ENCODE measurements around the gene ATP5F1E. TPM values are rescaled to one million over a fixed set of nuclear protein-coding genes. Genes with fewer than 3 reads are reported as not detected.

Gene ATP5F1E
- total RNA-seq, 1 experiment from 2014 or later: 84.8 TPM

GRCh38 chr20:58987790-58988564 lies 44.2 kb downstream of the ATP5F1E start:
- BruUV-seq (replicated peaks): no TSS peak
- Histone ChIP-seq H3K4me2 (no peak overlapping the region), H2AFZ (no peak overlapping the region), H3K79me2 (ENCODE audit: low read depth) (peaks cover 36% of the 10 kb centered on the region), H3K27ac (no peak overlapping the region), H3K4me3 (no peak overlapping the region), H3K9me2 (ENCODE audit: insufficient read depth) (no peaks in the 10 kb centered on the region), H3K27me3 (ENCODE audit: insufficient read depth, low read depth) (no peaks in the 10 kb centered on the region), H3K36me3 (ENCODE audit: low read depth) (peaks cover 55% of the 10 kb centered on the region), H3K9me3 (ENCODE audit: insufficient read depth, low read depth) (no peaks in the 10 kb centered on the region), H4K20me1 (ENCODE audit: insufficient read depth) (peaks cover 34% of the 10 kb centered on the region), H3F3A (ENCODE audit: insufficient read depth, low read depth) (peaks cover 17% of the 10 kb centered on the region), H3K4me1 (replicated peaks; ENCODE audit: insufficient read depth) (no peaks in the 10 kb centered on the region; the same call in 1 of the 2 replicates)
- CTCF ChIA-PET: no interaction called here
- no peak for TF ChIP-seq EZH2 (IDR thresholded peaks at IDR 0.05; ENCODE audit: low read depth)
- TF ChIP-seq, protein P1, sequence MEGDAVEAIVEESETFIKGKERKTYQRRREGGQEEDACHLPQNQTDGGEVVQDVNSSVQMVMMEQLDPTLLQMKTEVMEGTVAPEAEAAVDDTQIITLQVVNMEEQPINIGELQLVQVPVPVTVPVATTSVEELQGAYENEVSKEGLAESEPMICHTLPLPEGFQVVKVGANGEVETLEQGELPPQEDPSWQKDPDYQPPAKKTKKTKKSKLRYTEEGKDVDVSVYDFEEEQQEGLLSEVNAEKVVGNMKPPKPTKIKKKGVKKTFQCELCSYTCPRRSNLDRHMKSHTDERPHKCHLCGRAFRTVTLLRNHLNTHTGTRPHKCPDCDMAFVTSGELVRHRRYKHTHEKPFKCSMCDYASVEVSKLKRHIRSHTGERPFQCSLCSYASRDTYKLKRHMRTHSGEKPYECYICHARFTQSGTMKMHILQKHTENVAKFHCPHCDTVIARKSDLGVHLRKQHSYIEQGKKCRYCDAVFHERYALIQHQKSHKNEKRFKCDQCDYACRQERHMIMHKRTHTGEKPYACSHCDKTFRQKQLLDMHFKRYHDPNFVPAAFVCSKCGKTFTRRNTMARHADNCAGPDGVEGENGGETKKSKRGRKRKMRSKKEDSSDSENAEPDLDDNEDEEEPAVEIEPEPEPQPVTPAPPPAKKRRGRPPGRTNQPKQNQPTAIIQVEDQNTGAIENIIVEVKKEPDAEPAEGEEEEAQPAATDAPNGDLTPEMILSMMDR (conservative IDR thresholded peaks at IDR 0.05): no peak
- intact Hi-C loops (cut with micrococcal nuclease; ENCODE audit: unreplicated experiment): no loop called here
- no peak for DNase-seq
- POLR2A ChIA-PET (ENCODE audit: unreplicated experiment): no interaction called here

DNA sequence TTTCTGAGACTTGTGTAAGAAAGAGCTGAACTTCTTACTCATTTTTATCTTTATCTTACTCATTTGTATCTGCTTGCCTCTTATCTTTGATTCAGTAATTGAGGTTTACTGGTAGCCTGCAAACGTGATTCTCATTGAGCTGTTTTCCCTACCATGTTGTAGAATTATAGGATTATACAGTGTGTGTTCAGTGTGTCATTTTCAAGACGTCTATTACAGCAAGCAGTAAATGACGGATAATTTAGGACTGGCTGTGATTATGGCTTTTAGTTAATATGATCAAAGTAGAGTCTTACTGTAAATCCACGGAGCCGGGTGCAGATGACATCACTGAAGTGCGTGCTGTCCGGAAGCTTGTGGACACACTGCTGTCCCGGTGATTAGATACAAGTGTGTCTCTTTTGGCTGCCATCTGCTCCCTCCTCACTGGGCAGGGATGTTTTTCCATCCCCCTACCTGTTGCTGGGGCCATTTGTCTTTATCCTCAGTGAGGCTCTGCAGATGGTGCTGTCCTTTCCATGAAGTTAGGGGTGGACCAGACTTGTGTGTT lies 45.1 kb downstream of the ATP5F1E start:
- Histone ChIP-seq H3K4me1 (replicated peaks; ENCODE audit: insufficient read depth) (peaks cover 9% of the 10 kb centered on the region), H3K4me3 (no peak overlapping the region), H3K27ac (no peak overlapping the region), H3K9me2 (ENCODE audit: insufficient read depth) (no peaks in the 10 kb centered on the region), H3K79me2 (ENCODE audit: low read depth) (peaks cover 46% of the 10 kb centered on the region), H3K27me3 (ENCODE audit: insufficient read depth, low read depth) (no peaks in the 10 kb centered on the region), H4K20me1 (ENCODE audit: insufficient read depth) (peaks cover 32% of the 10 kb centered on the region), H2AFZ (no peak overlapping the region), H3K4me2 (no peak overlapping the region), H3F3A (ENCODE audit: insufficient read depth, low read depth) (peaks cover 12% of the 10 kb centered on the region; the same call in 1 of the 2 replicates), H3K36me3 (ENCODE audit: low read depth) (peaks cover 49% of the 10 kb centered on the region), H3K9me3 (ENCODE audit: insufficient read depth, low read depth) (no peaks in the 10 kb centered on the region)
- CTCF ChIA-PET: no interaction called here
- no TSS peak for BruUV-seq (replicated peaks)
- POLR2A ChIA-PET (ENCODE audit: unreplicated experiment): no interaction called here
- DNase-seq: no peak
- no peak for TF ChIP-seq EZH2 (IDR thresholded peaks at IDR 0.05; ENCODE audit: low read depth)
- TF ChIP-seq, protein P1 (conservative IDR thresholded peaks at IDR 0.05): no peak
- intact Hi-C loops (cut with micrococcal nuclease; ENCODE audit: unreplicated experiment): no loop called here

GRCh38 chr20:58986286-58986967 lies 45.7 kb downstream of the ATP5F1E start:
- H3F3A ChIP-seq (ENCODE audit: insufficient read depth, low read depth): peaks cover 5% of the 10 kb centered on the region; the same call in 1 of the 2 replicates
- peaks cover 52% of the 10 kb centered on the region for H3K79me2 ChIP-seq (ENCODE audit: low read depth)
- intact Hi-C loops (cut with micrococcal nuclease; ENCODE audit: unreplicated experiment): no loop called here
- H3K9me3 ChIP-seq (ENCODE audit: insufficient read depth, low read depth): no peaks in the 10 kb centered on the region
- no peak for TF ChIP-seq EZH2 (IDR thresholded peaks at IDR 0.05; ENCODE audit: low read depth)
- TF ChIP-seq, protein P1 (conservative IDR thresholded peaks at IDR 0.05): no peak
- BruUV-seq (replicated peaks): no TSS peak
- no peak overlapping the region for H3K4me2 ChIP-seq
- ChIA-PET POLR2A (ENCODE audit: unreplicated experiment) (no interaction called here), CTCF (no interaction called here)
- peaks cover 28% of the 10 kb centered on the region for H4K20me1 ChIP-seq (ENCODE audit: insufficient read depth)
- no peak overlapping the region for H3K27ac ChIP-seq
- no peak for DNase-seq
- no peaks in the 10 kb centered on the region for H3K27me3 ChIP-seq (ENCODE audit: insufficient read depth, low read depth)
- H3K4me3 ChIP-seq: no peak overlapping the region
- no peaks in the 10 kb centered on the region for H3K9me2 ChIP-seq (ENCODE audit: insufficient read depth)
- peaks cover 9% of the 10 kb centered on the region for H3K4me1 ChIP-seq (replicated peaks; ENCODE audit: insufficient read depth)
- H2AFZ ChIP-seq: no peak overlapping the region
- peaks cover 43% of the 10 kb centered on the region for H3K36me3 ChIP-seq (ENCODE audit: low read depth)

Data from PC-9 (cell line).